IPS-15b (cell line): Measurements from ENCODE around the gene APPBP2.

Source experiments
- H3K27me3 ChIP-seq: one replicate; pipeline ENCODE4 v1.6.1; 2013; ENCODE audit warnings: low read length; ENCODE audit not compliant: control insufficient read depth, insufficient read depth
- H3K36me3 ChIP-seq: one replicate; pipeline ENCODE4 v1.6.1; 2013; ENCODE audit warnings: low read length; ENCODE audit not compliant: control insufficient read depth, insufficient read depth
- H3K4me1 ChIP-seq: one replicate; pipeline ENCODE4 v1.6.1; 2013; ENCODE audit warnings: mild to moderate bottlenecking, low read length; ENCODE audit not compliant: control insufficient read depth, insufficient read depth
- H3K4me3 ChIP-seq: one replicate; pipeline ENCODE4 v1.5.1; 2013; ENCODE audit warnings: low read depth, low read length
- H3K9ac ChIP-seq: one replicate; pipeline ENCODE4 v1.6.1; 2013; ENCODE audit warnings: low read depth, mild to moderate bottlenecking, low read length
- H3K9me3 ChIP-seq: one replicate; pipeline ENCODE4 v1.6.1; 2013; ENCODE audit warnings: mild to moderate bottlenecking, low read length; ENCODE audit not compliant: control insufficient read depth, insufficient read depth

Gene APPBP2

DNA sequence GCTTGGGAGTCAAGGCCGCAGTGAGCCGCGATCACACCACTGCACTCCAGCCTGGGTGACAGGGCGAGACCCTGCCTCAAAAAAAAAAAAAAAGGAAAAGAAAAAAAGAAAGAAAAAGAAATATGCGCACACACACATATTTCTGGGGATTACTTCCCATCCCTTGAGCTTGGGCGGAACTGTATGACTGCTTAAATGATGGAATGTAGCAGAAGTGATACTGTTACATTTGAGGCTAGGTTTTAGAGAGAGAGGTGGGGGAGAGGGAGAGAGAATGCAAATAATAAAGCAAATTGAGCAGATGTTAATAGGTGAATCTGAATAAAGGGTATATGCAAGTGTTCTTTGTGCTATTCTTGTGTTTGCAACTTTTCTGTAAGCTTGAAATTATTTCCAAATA is 122.1 kb downstream of the APPBP2 start:
- Histone ChIP-seq H3K4me1 (no peaks in the 10 kb centered on the region), H3K9me3 (no peaks in the 10 kb centered on the region), H3K36me3 (no peaks in the 10 kb centered on the region), H3K27me3 (no peaks in the 10 kb centered on the region), H3K9ac (no peak overlapping the region), H3K4me3 (no peak overlapping the region)

- no peaks in the 10 kb centered on the region for H3K36me3 ChIP-seq
- no peak overlapping the region for H3K4me3 ChIP-seq
- H3K9me3 ChIP-seq: no peaks in the 10 kb centered on the region
- no peaks in the 10 kb centered on the region for H3K27me3 ChIP-seq
- H3K9ac ChIP-seq: no peak overlapping the region
- no peaks in the 10 kb centered on the region for H3K4me1 ChIP-seq
Measured at GRCh38 chr17:60403523-60403810, 122.6 kb downstream of the APPBP2 start.

GRCh38 chr17:60401819-60402218 is 124.2 kb downstream of the APPBP2 start:
- H3K36me3 ChIP-seq: no peaks in the 10 kb centered on the region
- H3K9ac ChIP-seq: no peak overlapping the region
- no peaks in the 10 kb centered on the region for H3K9me3 ChIP-seq
- H3K27me3 ChIP-seq: no peaks in the 10 kb centered on the region
- H3K4me3 ChIP-seq: no peak overlapping the region
- H3K4me1 ChIP-seq: no peaks in the 10 kb centered on the region

GRCh38 chr17:60398227-60398959 is 127.6 kb downstream of the APPBP2 start:
- Histone ChIP-seq H3K4me3 (no peak overlapping the region), H3K27me3 (no peaks in the 10 kb centered on the region), H3K4me1 (no peaks in the 10 kb centered on the region), H3K9ac (no peak overlapping the region), H3K36me3 (no peaks in the 10 kb centered on the region), H3K9me3 (no peaks in the 10 kb centered on the region)

DNA sequence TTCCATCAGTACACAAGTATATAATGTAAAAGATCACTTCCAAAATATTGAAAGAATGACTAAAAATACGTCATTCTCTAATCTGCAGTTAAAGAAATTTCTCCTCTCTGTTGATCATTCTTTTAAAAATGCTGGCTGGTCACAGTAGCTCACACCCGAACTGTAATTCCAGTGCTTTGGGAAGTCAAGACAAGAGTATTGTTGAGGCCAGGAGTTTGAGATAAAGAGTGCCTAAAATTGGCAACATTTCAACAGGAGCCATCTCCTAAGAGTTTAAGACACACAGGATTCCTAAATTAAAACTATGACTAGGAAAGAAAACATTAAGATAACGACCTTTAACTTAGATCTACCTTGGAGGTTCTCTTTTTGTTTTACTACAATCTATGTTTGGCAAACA is 129.6 kb downstream of the APPBP2 start:
- Histone ChIP-seq H3K27me3 (no peaks in the 10 kb centered on the region), H3K9me3 (no peaks in the 10 kb centered on the region), H3K36me3 (no peaks in the 10 kb centered on the region), H3K4me3 (no peak overlapping the region), H3K4me1 (peaks cover 3% of the 10 kb centered on the region), H3K9ac (no peak overlapping the region)

GRCh38 chr17:60395508-60396065 is 130.5 kb downstream of the APPBP2 start:
- Histone ChIP-seq H3K9ac (no peak overlapping the region), H3K4me1 (peaks cover 3% of the 10 kb centered on the region), H3K9me3 (no peaks in the 10 kb centered on the region), H3K4me3 (no peak overlapping the region), H3K27me3 (no peaks in the 10 kb centered on the region), H3K36me3 (no peaks in the 10 kb centered on the region)

GRCh38 chr17:60393840-60394723 is 132.0 kb downstream of the APPBP2 start:
- peaks cover 6% of the 10 kb centered on the region for H3K4me1 ChIP-seq

More at GRCh38 chr17:60393840-60394723, 132.0 kb downstream of the APPBP2 start:
- no peaks in the 10 kb centered on the region for H3K36me3 ChIP-seq
- no peak overlapping the region for H3K9ac ChIP-seq
- no peaks in the 10 kb centered on the region for H3K27me3 ChIP-seq
- H3K9me3 ChIP-seq: no peaks in the 10 kb centered on the region
- no peak overlapping the region for H3K4me3 ChIP-seq
